ENCODE data around the gene KCNRG.

The KCNRG gene

GRCh38 chr13:50037788-50038187 lies 22.5 kb downstream of the KCNRG start:
- peaks cover 3% of the 10 kb centered on the region; the same call in 1 of the 2 replicates for H4K20me1 ChIP-seq (ENCODE audit: low read depth, low read length)
- no peaks in the 10 kb centered on the region for H3K9me3 ChIP-seq (ENCODE audit: insufficient read depth, low read length)
- no peak overlapping the region for H3K9ac ChIP-seq (ENCODE audit: low read length)
- H3K79me2 ChIP-seq (ENCODE audit: insufficient read depth, low read length): no peaks in the 10 kb centered on the region
- no peaks in the 10 kb centered on the region for H3K27me3 ChIP-seq (ENCODE audit: low read length)
- no peak overlapping the region for H3K4me3 ChIP-seq (ENCODE audit: insufficient read depth, low read length, poor library complexity, severe bottlenecking)
- H3K27ac ChIP-seq (ENCODE audit: low read depth, low read length): no peak overlapping the region
- H3K36me3 ChIP-seq (ENCODE audit: low read length): peaks cover 25% of the 10 kb centered on the region; the same call in 1 of the 2 replicates
- no peak overlapping the region for H2AFZ ChIP-seq (ENCODE audit: low read depth, low read length, severe bottlenecking)
- TF ChIP-seq EZH2phosphoT487 (conservative IDR thresholded peaks at IDR 0.05; ENCODE audit: low read length) (no peak), CTCF (IDR thresholded peaks at IDR 0.05; ENCODE audit: insufficient read depth, low read length, poor library complexity, severe bottlenecking) (no peak)
- H3K9me2 ChIP-seq (replicated peaks; ENCODE audit: insufficient read depth, low read length): no peaks in the 10 kb centered on the region
- no peak overlapping the region for H3K4me2 ChIP-seq (ENCODE audit: low read depth, low read length, poor library complexity, severe bottlenecking)
- H3F3A ChIP-seq (ENCODE audit: insufficient read depth): peaks cover 85% of the 10 kb centered on the region

- Histone ChIP-seq H3K36me3 (ENCODE audit: low read length) (peaks cover 30% of the 10 kb centered on the region; the same call in 1 of the 2 replicates), H3K9me2 (replicated peaks; ENCODE audit: insufficient read depth, low read length) (no peaks in the 10 kb centered on the region), H2AFZ (ENCODE audit: low read depth, low read length, severe bottlenecking) (no peak overlapping the region), H3F3A (ENCODE audit: insufficient read depth) (peaks cover 87% of the 10 kb centered on the region), H3K9me3 (ENCODE audit: insufficient read depth, low read length) (no peaks in the 10 kb centered on the region), H3K9ac (ENCODE audit: low read length) (no peak overlapping the region), H3K79me2 (ENCODE audit: insufficient read depth, low read length) (no peaks in the 10 kb centered on the region), H4K20me1 (ENCODE audit: low read depth, low read length) (peaks cover 3% of the 10 kb centered on the region; the same call in 1 of the 2 replicates), H3K4me3 (ENCODE audit: insufficient read depth, low read length, poor library complexity, severe bottlenecking) (no peak overlapping the region), H3K27ac (ENCODE audit: low read depth, low read length) (no peak overlapping the region), H3K4me2 (ENCODE audit: low read depth, low read length, poor library complexity, severe bottlenecking) (no peak overlapping the region), H3K27me3 (ENCODE audit: low read length) (no peaks in the 10 kb centered on the region)
- TF ChIP-seq EZH2phosphoT487 (conservative IDR thresholded peaks at IDR 0.05; ENCODE audit: low read length): no peak
- no peak for TF ChIP-seq CTCF (IDR thresholded peaks at IDR 0.05; ENCODE audit: insufficient read depth, low read length, poor library complexity, severe bottlenecking)
Observed at GRCh38 chr13:50038266-50038665, 23.0 kb downstream of the KCNRG start.

- Histone ChIP-seq H3K4me3 (ENCODE audit: insufficient read depth, low read length, poor library complexity, severe bottlenecking) (no peak overlapping the region), H3K79me2 (ENCODE audit: insufficient read depth, low read length) (peaks cover 76% of the 10 kb centered on the region), H3K9me3 (ENCODE audit: insufficient read depth, low read length) (no peaks in the 10 kb centered on the region), H3K4me2 (ENCODE audit: low read depth, low read length, poor library complexity, severe bottlenecking) (no peak overlapping the region), H3K9me2 (replicated peaks; ENCODE audit: insufficient read depth, low read length) (no peaks in the 10 kb centered on the region), H2AFZ (ENCODE audit: low read depth, low read length, severe bottlenecking) (no peak overlapping the region), H4K20me1 (ENCODE audit: low read depth, low read length) (peaks cover 43% of the 10 kb centered on the region), H3K27ac (ENCODE audit: low read depth, low read length) (no peak overlapping the region), H3K9ac (ENCODE audit: low read length) (no peak overlapping the region), H3F3A (ENCODE audit: insufficient read depth) (peaks cover 72% of the 10 kb centered on the region; the same call in 1 of the 2 replicates), H3K36me3 (ENCODE audit: low read length) (peaks cover 59% of the 10 kb centered on the region), H3K27me3 (ENCODE audit: low read length) (no peaks in the 10 kb centered on the region)
- TF ChIP-seq EZH2phosphoT487 (conservative IDR thresholded peaks at IDR 0.05; ENCODE audit: low read length) (no peak), CTCF (IDR thresholded peaks at IDR 0.05; ENCODE audit: insufficient read depth, low read length, poor library complexity, severe bottlenecking) (no peak)
Observed at GRCh38 chr13:50052478-50052877, 37.2 kb downstream of the KCNRG start.
